HCT116 (cell line): ENCODE results near the gene SLC35G3.

ENCODE experiments used
- MAX ChIP-seq: IDR thresholded peaks from 2 replicates; pipeline ENCODE4 v1.6.1; 2012
- ZNF274 ChIP-seq: fragments of 200-500 bp; sonication (Bioruptor generic); IDR thresholded peaks from 2 replicates; pipeline ENCODE4 v1.6.1; 2014; ENCODE audit warnings: mild to moderate bottlenecking, low read depth, low read length, inconsistent platforms
- TF ChIP-seq, protein P1 (sequence below), 3 experiments: fragments of 200-600 bp in 1 of 3; sonication (generic) in 1 of 3; IDR thresholded peaks in 2 of 3; conservative IDR thresholded peaks in 1 of 3; 2 replicates each; pipeline ENCODE4 v1.5.1; 2012 to 2017; ENCODE audit warnings: low read depth in 2 of 3, low read length in 2 of 3, antibody characterized with exemption in 1 of 3, borderline replicate concordance in 1 of 3, control low read depth in 1 of 3, mild to moderate bottlenecking in 1 of 3, mixed read lengths in 1 of 3, mixed run types in 1 of 3, moderate library complexity in 1 of 3; ENCODE audit not compliant: insufficient read depth in 1 of 3

GRCh38 chr17:35210741-35211140 lies 16.5 kb upstream of the SLC35G3 start:
- TF ChIP-seq ZNF274 (no peak), MAX (no peak)
- TF ChIP-seq, protein P1, sequence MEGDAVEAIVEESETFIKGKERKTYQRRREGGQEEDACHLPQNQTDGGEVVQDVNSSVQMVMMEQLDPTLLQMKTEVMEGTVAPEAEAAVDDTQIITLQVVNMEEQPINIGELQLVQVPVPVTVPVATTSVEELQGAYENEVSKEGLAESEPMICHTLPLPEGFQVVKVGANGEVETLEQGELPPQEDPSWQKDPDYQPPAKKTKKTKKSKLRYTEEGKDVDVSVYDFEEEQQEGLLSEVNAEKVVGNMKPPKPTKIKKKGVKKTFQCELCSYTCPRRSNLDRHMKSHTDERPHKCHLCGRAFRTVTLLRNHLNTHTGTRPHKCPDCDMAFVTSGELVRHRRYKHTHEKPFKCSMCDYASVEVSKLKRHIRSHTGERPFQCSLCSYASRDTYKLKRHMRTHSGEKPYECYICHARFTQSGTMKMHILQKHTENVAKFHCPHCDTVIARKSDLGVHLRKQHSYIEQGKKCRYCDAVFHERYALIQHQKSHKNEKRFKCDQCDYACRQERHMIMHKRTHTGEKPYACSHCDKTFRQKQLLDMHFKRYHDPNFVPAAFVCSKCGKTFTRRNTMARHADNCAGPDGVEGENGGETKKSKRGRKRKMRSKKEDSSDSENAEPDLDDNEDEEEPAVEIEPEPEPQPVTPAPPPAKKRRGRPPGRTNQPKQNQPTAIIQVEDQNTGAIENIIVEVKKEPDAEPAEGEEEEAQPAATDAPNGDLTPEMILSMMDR (IDR thresholded peaks at IDR 0.05 in 2 of 3, conservative IDR thresholded peaks at IDR 0.05 in 1 of 3; ENCODE audit: borderline replicate concordance in 1 of 3, insufficient read depth in 1 of 3, low read depth in 2 of 3, low read length in 2 of 3), result no peak
